Astrocyte (in vitro differentiated cells and primary cell): ENCODE results near the gene EXOSC5. TPM values are rescaled to one million over a fixed set of nuclear protein-coding genes. Genes with fewer than 3 reads are reported as not detected.
A peak's percentile ranks its signal among the peaks of the same experiment; 100 is the strongest.

ENCODE experiments used
- DNase-seq: peaks from one replicate; pipeline ENCODE4 v3.0.0-alpha.2; 2010; ENCODE audit warnings: low read depth
- FAIRE-seq: peaks from 2 replicates; lab custom pipeline; 2011; peaks lifted over from hg19 to GRCh38; lab: Jason Lieb, UNC
- H2AFZ ChIP-seq: 2 replicates; pipeline ENCODE4 v1.6.0; 2012; ENCODE audit warnings: low read depth, low read length, inconsistent platforms
- H3K27ac ChIP-seq: 2 replicates; pipeline ENCODE4 v1.5.1; 2011; ENCODE audit warnings: low read depth, low read length, inconsistent platforms
- H3K27me3 ChIP-seq: 2 replicates; pipeline ENCODE4 v1.6.0; 2011; ENCODE audit warnings: low read length, inconsistent platforms; ENCODE audit not compliant: insufficient read depth
- H3K36me3 ChIP-seq: 2 replicates; pipeline ENCODE4 v1.5.1; 2011; ENCODE audit warnings: low read length, inconsistent platforms; ENCODE audit not compliant: insufficient read depth
- H3K4me1 ChIP-seq: 2 replicates; pipeline ENCODE4 v1.5.1; 2011; ENCODE audit warnings: low read length, inconsistent platforms; ENCODE audit not compliant: insufficient read depth
- H3K4me2 ChIP-seq: 2 replicates; pipeline ENCODE4 v1.6.0; 2012; ENCODE audit warnings: low read length, inconsistent platforms
- H3K4me3 ChIP-seq: 2 replicates; pipeline ENCODE4 v1.5.1; 2011; ENCODE audit warnings: low read depth, mild to moderate bottlenecking, low read length, inconsistent platforms; ENCODE audit not compliant: insufficient read depth
- H3K79me2 ChIP-seq: 2 replicates; pipeline ENCODE4 v1.6.0; 2012; ENCODE audit warnings: mild to moderate bottlenecking, low read length, inconsistent platforms; ENCODE audit not compliant: insufficient read depth
- H3K9ac ChIP-seq: 2 replicates; pipeline ENCODE4 v1.6.0; 2012; ENCODE audit warnings: mild to moderate bottlenecking, low read length, inconsistent platforms
- H3K9me3 ChIP-seq: 2 replicates; pipeline ENCODE4 v1.5.1; 2012; ENCODE audit warnings: low read depth, mild to moderate bottlenecking, low read length, inconsistent platforms; ENCODE audit not compliant: insufficient read depth
- H4K20me1 ChIP-seq: 2 replicates; pipeline ENCODE4 v1.6.0; 2012; ENCODE audit warnings: low read length, inconsistent platforms; ENCODE audit not compliant: insufficient read depth
- H3K27ac Mint-ChIP-seq: one replicate; pipeline ENCODE4 v1.8.0; 2021; ENCODE audit warnings: mild to moderate bottlenecking, mixed read lengths; ENCODE audit not compliant: unreplicated experiment
- H3K27me3 Mint-ChIP-seq: one replicate; pipeline ENCODE4 v1.8.0; 2021; ENCODE audit warnings: low read depth, mixed read lengths; ENCODE audit not compliant: unreplicated experiment
- H3K36me3 Mint-ChIP-seq: one replicate; pipeline ENCODE4 v1.8.0; 2021; ENCODE audit warnings: low read depth, mixed read lengths; ENCODE audit not compliant: unreplicated experiment
- H3K4me1 Mint-ChIP-seq: one replicate; pipeline ENCODE4 v1.8.0; 2021; ENCODE audit warnings: low read depth, mixed read lengths; ENCODE audit not compliant: unreplicated experiment
- H3K4me3 Mint-ChIP-seq: one replicate; pipeline ENCODE4 v1.8.0; 2021; ENCODE audit warnings: mild to moderate bottlenecking, moderate library complexity, mixed read lengths; ENCODE audit not compliant: unreplicated experiment
- H3K9me3 Mint-ChIP-seq: one replicate; pipeline ENCODE4 v1.8.0; 2021; ENCODE audit warnings: mild to moderate bottlenecking, mixed read lengths; ENCODE audit not compliant: unreplicated experiment
- CTCF ChIP-seq: IDR thresholded peaks from 2 replicates; pipeline ENCODE4 v1.5.1; 2011; ENCODE audit warnings: low read depth, mild to moderate bottlenecking, inconsistent platforms, low read length, moderate library complexity; ENCODE audit not compliant: insufficient read depth
- EZH2 ChIP-seq: IDR thresholded peaks from 2 replicates; pipeline ENCODE4 v1.6.1; 2012; ENCODE audit warnings: mild to moderate bottlenecking, low read length, inconsistent platforms; ENCODE audit not compliant: insufficient read depth
- total RNA-seq: library from RNA; stranded (reverse); gene quantifications from 2 replicates; pipeline ENCODE4 v1.2.1, GENCODE V29; 2021

The EXOSC5 gene
- total RNA-seq, 1 donor from 2014 or later, result 18.3 TPM

GRCh38 chr19:41426116-41426841 lies 29.1 kb upstream of the EXOSC5 start:
- Mint-ChIP-seq H3K4me3 (no peak overlapping the region), H3K9me3 (no peaks in the 10 kb centered on the region), H3K36me3 (peaks cover 15% of the 10 kb centered on the region), H3K27ac (no peak overlapping the region), H3K27me3 (no peaks in the 10 kb centered on the region), H3K4me1 (peaks cover 12% of the 10 kb centered on the region)
- Histone ChIP-seq H3K79me2 (no peaks in the 10 kb centered on the region), H4K20me1 (no peaks in the 10 kb centered on the region), H3K27ac (no peak overlapping the region), H3K9me3 (no peaks in the 10 kb centered on the region), H3K4me1 (peaks cover 9% of the 10 kb centered on the region), H3K27me3 (no peaks in the 10 kb centered on the region), H3K9ac (no peak overlapping the region), H3K4me2 (peak overlapping the region; percentile 80), H3K36me3 (peaks cover 2% of the 10 kb centered on the region), H2AFZ (no peak overlapping the region), H3K4me3 (no peak overlapping the region)
- no peak for DNase-seq
- no peak for TF ChIP-seq CTCF
- FAIRE-seq, result no peak

- peak overlapping the region; percentile 56 for H3K4me3 Mint-ChIP-seq
- no peaks in the 10 kb centered on the region for H3K27me3 Mint-ChIP-seq
- H2AFZ ChIP-seq, result no peak overlapping the region
- H3K27ac ChIP-seq, result no peak overlapping the region
- H3K4me3 ChIP-seq, result no peak overlapping the region
- no peak for DNase-seq
- H4K20me1 ChIP-seq, result no peaks in the 10 kb centered on the region
- H3K9me3 ChIP-seq, result no peaks in the 10 kb centered on the region
- no peaks in the 10 kb centered on the region for H3K79me2 ChIP-seq
- peaks cover 2% of the 10 kb centered on the region for H3K36me3 ChIP-seq
- H3K4me2 ChIP-seq, result no peak overlapping the region
- H3K27ac Mint-ChIP-seq, result no peak overlapping the region
- peaks cover 15% of the 10 kb centered on the region for H3K36me3 Mint-ChIP-seq
- TF ChIP-seq CTCF (no peak), EZH2 (no peak)
- H3K9ac ChIP-seq, result no peak overlapping the region
- H3K9me3 Mint-ChIP-seq, result no peaks in the 10 kb centered on the region
- no peak for FAIRE-seq
- H3K4me1 ChIP-seq, result peaks cover 9% of the 10 kb centered on the region
- H3K27me3 ChIP-seq, result no peaks in the 10 kb centered on the region
- peaks cover 10% of the 10 kb centered on the region for H3K4me1 Mint-ChIP-seq
Observed at GRCh38 chr19:41425174-41426115, 28.3 kb upstream of the EXOSC5 start.
